Nucleus accumbens (tissue), 56 donors: ENCODE data around the gene NPTN.
"Not testable (repeated sequence)": the region's sequence is repeated elsewhere in the genome, so short reads cannot be mapped to it uniquely, and the experiment has no call there.

ENCODE experiments used
- DNase-seq, 56 donors: peaks; one replicate each; lab custom pipeline; 2025; lab: John Stamatoyannopoulos, UW

Gene NPTN

DNA sequence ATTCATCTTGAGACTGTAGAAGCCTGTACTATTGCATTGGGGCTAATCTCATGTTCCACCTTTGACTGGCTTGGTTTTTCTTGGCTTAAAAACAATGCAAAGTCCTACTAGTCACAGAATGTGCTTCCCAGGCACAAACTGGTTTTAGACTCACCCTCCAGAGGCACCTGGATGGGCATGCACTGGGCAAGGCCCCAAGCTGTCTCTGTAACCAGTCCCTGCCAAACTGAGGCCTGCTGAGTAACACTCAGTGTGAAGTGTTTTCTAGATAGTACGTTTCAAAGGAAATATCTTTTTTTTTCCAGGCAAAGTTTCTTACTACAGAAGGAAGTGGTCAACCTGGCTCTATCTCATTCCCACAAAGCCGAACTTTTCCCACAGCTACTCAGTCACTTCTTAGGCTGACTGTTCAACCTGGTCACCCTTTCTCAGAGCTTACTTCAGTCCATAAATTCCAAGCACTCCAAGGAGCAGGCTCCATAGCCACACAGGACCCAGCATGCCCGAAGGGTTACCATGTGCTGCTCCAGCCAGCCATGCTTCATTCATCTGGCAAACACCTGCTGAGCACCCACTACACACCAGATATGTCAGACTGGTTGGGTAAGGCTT, 57.4 kb downstream of the NPTN start:
- no peak for DNase-seq

DNA sequence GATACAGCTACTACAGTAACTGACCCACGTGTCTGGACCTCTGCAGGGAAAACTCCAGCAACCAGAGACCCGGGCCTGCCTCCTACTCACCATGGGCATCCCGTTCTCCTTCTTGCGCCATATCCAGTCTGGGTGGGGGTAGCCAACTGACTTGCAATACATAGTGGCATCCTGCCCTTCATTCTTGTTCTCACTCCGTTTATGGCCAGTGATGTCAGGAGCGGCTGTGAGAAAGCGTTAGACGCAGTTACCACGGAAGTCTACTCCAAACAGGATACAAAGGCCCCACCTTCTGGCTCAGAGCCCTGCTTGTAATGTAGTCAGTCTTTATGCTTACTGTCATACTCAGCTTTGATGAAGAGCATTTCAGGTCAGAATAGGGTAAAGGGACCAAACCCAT, 59.6 kb downstream of the NPTN start:
- no peak for DNase-seq

DNA sequence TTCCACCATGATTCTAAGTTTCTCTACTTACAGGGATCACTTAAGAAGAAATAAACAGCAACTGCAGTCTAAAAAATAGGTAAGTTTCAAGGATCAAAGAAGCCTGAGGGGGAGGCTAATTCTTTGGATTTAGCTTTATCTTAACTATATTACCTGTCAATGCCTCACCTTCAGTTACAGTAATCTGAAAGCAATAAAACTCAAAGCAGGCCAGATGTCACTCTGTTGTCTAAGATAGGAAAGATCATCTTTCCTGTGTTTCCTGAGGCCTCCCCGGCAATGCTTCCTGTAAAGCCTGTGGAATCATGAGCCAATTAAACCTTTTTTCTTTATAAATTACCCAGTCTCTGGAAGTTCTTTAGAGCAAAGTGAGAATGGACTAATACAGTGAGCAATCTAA, 60.2 kb downstream of the NPTN start:
- DNase-seq, result no peak

DNA sequence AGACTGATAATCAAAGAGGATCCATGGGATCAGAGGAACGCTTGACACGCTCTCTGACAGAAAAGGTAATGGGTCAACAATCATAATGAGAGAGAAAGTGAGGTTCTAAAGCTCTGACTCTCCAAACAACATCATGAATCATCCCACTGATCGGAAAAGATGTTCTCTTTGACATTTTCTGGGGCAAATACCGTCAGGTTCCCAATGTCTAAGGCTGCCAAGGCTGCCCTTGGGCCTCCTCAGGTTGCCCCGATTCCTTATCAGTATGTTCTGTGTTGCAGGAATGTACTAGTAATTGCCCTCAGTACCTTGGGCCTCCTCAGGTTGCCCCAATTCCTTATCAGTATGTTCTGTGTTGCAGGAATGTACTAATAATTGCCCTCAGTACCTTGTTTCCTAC, 60.9 kb downstream of the NPTN start:
- no peak for DNase-seq

GRCh38 chr15:73571346-73571745, 61.8 kb downstream of the NPTN start:
- peak in 19 of 56 donors; percentile 8 to 61 (median 22) for DNase-seq

GRCh38 chr15:73570355-73571032, 62.7 kb downstream of the NPTN start:
- no peak for DNase-seq

DNA sequence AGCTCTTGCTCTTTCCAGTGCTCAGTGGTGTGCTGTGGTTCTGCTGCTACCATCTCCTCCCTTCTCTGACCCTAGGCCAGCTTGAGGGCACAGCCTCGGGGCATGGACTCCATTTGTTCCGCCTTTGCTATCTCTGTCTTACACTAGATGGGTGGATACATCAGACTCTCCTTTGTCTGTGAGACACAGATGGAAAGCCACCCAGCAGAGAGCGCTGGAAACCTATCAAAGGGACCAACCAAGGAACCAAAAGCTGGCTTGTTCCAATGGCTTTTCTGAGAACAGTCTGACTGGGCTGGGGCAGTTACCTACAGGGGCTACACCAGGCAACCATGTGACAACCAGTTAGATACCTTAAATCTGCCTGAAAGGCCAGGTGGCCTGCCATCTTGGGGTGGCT, 63.8 kb downstream of the NPTN start:
- DNase-seq, result no peak

GRCh38 chr15:73568564-73569280, 64.5 kb downstream of the NPTN start:
- no peak for DNase-seq

GRCh38 chr15:73567020-73567419, 66.2 kb downstream of the NPTN start:
- DNase-seq, result no peak

- peak in 10 of 56 donors; percentile 6 to 34 (median 19) for DNase-seq
Measured at GRCh38 chr15:73564255-73564654, 68.9 kb downstream of the NPTN start.

DNA sequence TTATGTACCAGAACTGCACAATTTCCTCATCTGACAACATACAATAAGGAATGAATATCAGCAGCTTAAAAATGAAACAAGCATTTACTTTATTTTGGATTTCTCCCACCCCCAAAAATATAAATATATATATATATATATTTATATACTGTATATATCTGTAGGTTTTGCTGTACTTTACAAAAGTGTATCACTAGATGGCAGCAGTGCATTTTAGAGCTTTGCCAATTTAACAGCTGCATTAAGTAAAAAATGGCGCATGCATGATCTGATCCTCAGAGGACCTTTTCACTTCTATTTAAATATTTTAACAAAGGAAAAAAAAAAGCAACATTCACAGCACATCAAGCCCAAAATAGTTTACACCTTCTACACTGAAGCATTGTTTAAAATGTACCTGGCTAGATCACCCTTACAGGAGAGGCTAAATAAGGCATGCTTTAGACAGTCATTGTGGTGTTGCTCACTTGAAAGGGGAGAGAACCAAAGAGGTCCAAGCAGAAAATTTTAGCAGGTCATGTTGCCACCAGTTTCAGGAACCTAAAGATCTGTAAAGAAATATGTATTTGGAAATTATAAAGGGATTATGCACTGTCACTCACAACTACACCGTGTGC, 72.6 kb downstream of the NPTN start:
- DNase-seq, result peak in 4 of 56 donors; percentile 5 to 17 (median 12)

DNA sequence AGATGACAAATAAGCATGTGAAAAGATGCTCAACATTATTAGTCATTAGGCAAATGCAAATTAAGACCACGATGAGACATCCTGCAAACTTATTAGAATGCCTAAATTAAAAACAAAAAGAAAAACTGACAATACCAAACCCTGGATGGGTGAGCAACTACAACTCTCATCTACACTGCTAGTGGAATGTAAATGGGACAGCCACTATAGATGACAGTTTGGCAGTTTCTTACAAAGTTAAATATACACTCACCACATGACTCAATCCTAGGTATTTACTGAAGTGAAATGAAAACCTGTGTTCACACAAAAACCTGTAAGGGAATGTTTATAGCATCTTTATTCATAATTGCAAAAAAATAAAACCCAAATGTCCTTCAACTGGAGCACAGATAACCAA, 74.7 kb downstream of the NPTN start:
- DNase-seq, result no peak

DNA sequence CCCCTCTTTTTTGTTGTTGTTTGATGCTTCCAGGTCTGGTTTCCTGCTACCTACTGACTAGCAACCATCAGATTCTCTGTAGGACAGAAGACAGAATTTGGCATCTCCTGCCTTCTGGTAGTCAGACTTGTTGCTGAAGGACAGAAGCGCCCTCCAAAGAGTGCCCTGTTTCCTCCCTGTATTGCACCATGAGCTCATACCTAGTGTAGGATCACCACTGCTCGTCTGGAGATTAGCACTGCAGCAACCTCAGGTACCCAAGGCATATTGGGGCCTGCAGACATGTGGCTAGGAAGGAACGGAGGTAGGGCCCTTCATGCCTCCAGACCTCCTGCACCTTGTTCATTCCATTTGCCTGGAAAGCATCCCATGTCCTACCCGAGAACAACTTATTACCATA, 78.1 kb downstream of the NPTN start:
- no peak for DNase-seq

GRCh38 chr15:73550190-73550589, 83.0 kb downstream of the NPTN start:
- no peak for DNase-seq

DNA sequence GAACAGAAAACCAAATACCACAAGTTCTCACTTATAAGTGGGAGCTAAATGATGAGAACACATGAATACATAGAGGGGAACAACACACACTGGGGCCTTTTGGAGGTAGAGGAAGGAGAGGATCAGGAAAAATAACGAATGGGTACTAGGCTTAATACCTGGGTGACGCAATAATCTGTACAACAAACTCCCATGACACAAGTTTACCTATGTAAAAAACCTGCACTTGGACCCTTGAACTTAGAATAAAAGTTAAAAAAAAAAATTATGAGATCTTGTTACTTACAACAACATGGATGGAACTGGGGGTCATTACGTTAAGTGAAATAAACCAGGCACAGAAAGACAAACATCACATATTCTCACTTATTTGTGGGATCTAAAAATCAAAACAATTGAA, 84.3 kb downstream of the NPTN start:
- DNase-seq, result not testable (repeated sequence)

GRCh38 chr15:73541479-73541878, 91.7 kb downstream of the NPTN start:
- DNase-seq, result no peak

DNA sequence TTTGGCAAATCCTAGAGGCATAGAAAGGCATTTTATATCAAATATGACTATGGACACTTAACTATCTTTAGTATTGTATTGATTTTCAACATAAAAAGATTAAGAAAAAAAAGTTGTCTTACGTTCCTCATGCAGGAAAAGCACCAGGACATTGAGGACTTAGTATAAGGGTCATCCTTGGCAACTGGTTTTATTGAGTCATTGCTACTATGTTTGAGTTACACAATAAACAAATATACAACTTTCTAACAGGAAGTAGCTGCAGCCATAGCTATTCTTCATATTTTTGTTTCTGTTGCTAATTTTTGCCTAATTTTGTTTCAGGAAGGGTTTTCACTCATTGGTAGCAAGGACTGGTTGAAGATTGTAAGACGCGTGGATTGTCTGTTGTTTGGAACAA, 93.0 kb downstream of the NPTN start:
- no peak for DNase-seq

GRCh38 chr15:73539212-73540128, 93.7 kb downstream of the NPTN start:
- DNase-seq, result no peak

DNA sequence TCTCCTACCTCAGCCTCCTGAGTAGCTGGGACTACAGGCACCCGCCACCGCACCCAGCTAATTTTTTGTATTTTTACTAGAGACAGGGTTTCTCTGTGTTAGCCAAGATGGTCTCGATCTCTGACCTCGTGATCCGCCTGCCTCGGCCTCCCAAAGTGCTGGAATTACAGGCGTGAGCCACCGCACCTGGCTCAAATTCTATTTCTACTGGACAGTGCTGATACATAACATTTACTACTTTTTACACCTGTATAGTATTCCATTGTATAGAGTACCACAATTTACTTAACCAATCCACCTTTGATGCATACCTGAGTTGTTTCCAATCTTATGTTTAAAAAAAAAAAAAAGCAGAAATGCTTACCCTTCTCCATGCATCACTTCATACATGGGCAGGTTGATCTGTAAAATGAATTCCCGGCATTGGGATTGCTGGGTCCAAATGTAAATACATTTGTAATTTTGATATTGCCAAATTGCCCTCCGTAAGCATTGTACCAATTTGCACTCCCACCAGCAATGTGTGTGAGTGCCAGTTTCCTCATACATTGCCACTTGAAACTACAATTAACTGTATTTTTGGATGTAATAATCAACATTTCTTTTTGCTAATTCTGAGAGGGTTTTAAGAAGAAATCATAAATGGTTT, 94.5 kb downstream of the NPTN start:
- DNase-seq, result no peak

DNA sequence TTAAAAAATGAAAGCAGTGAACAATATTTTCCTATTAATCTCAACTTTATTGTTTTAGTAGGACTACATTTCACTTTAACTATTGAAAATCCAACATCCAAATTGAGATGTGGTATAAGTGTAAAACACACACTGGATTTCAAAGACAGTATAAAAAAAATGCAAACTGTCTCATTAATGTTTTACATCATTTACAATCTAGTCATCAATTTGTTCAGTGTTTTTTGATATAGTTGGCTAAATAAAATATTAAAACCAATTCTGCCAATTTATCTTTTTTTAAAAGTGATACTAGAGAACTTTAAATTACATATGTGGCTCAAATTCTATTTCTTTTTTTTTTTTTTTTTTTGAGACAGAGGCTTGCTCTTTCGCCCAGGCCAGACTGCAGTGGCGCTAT, 95.1 kb downstream of the NPTN start:
- DNase-seq, result no peak
